Dendritic cell treated with granulocyte-macrophage colony-stimulating factor and Interleukin-4, amounts not matched to agents 40 ng/mL and 50 ng/mL, for 4 days (primary cell): ENCODE measurements around the gene LIN28B.

ENCODE experiments used
- H3K27ac Mint-ChIP-seq: one replicate; pipeline ENCODE4 v1.8.0; 2022; ENCODE audit warnings: mild to moderate bottlenecking, mixed read lengths
- H3K27me3 Mint-ChIP-seq: one replicate; pipeline ENCODE4 v1.8.0; 2022; ENCODE audit warnings: mild to moderate bottlenecking, mixed read lengths
- H3K36me3 Mint-ChIP-seq: one replicate; pipeline ENCODE4 v1.8.0; 2022; ENCODE audit warnings: low read depth, mixed read lengths
- H3K4me1 Mint-ChIP-seq: one replicate; pipeline ENCODE4 v1.8.0; 2022; ENCODE audit warnings: low read depth, mixed read lengths
- H3K4me3 Mint-ChIP-seq: one replicate; pipeline ENCODE4 v1.8.0; 2022; ENCODE audit warnings: mild to moderate bottlenecking, moderate library complexity, mixed read lengths
- H3K9me3 Mint-ChIP-seq: one replicate; pipeline ENCODE4 v1.8.0; 2022; ENCODE audit warnings: mixed read lengths
- intact Hi-C: fragments of 100-400 bp; cut with micrococcal nuclease; formaldehyde crosslinking; loops from one replicate; pipeline ENCODE4 v1.15.0; 2022

Gene LIN28B

GRCh38 chr6:105014448-105014847, 57.5 kb downstream of the LIN28B start:
- H3K36me3 Mint-ChIP-seq: no peaks in the 10 kb centered on the region
- no peak overlapping the region for H3K4me3 Mint-ChIP-seq
- H3K27me3 Mint-ChIP-seq: peaks cover 4% of the 10 kb centered on the region
- no peak overlapping the region for H3K27ac Mint-ChIP-seq
- intact Hi-C loops: no loop called here
- no peaks in the 10 kb centered on the region for H3K4me1 Mint-ChIP-seq
- H3K9me3 Mint-ChIP-seq: no peaks in the 10 kb centered on the region

GRCh38 chr6:105014954-105015353, 58.0 kb downstream of the LIN28B start:
- no peak overlapping the region for H3K27ac Mint-ChIP-seq
- H3K4me3 Mint-ChIP-seq: no peak overlapping the region
- peaks cover 4% of the 10 kb centered on the region for H3K27me3 Mint-ChIP-seq

GRCh38 chr6:105015482-105015881, 58.6 kb downstream of the LIN28B start:
- H3K4me1 Mint-ChIP-seq: no peaks in the 10 kb centered on the region
- peaks cover 4% of the 10 kb centered on the region for H3K27me3 Mint-ChIP-seq
- intact Hi-C loops: no loop called here
- H3K27ac Mint-ChIP-seq: no peak overlapping the region
- H3K4me3 Mint-ChIP-seq: no peak overlapping the region
- no peaks in the 10 kb centered on the region for H3K36me3 Mint-ChIP-seq
- H3K9me3 Mint-ChIP-seq: no peaks in the 10 kb centered on the region

More at GRCh38 chr6:105014954-105015353, 58.0 kb downstream of the LIN28B start:
- intact Hi-C loops: no loop called here
- Mint-ChIP-seq H3K9me3 (no peaks in the 10 kb centered on the region), H3K4me1 (no peaks in the 10 kb centered on the region), H3K36me3 (no peaks in the 10 kb centered on the region)

GRCh38 chr6:105019285-105019684, 62.4 kb downstream of the LIN28B start:
- H3K36me3 Mint-ChIP-seq: no peaks in the 10 kb centered on the region
- intact Hi-C loops: no loop called here
- H3K4me3 Mint-ChIP-seq: no peak overlapping the region
- H3K9me3 Mint-ChIP-seq: no peaks in the 10 kb centered on the region
- H3K4me1 Mint-ChIP-seq: no peaks in the 10 kb centered on the region
- H3K27me3 Mint-ChIP-seq: peaks cover 7% of the 10 kb centered on the region
- H3K27ac Mint-ChIP-seq: no peak overlapping the region

- Mint-ChIP-seq H3K4me1 (no peaks in the 10 kb centered on the region), H3K4me3 (no peak overlapping the region), H3K27me3 (peaks cover 7% of the 10 kb centered on the region), H3K27ac (no peak overlapping the region), H3K36me3 (no peaks in the 10 kb centered on the region), H3K9me3 (no peaks in the 10 kb centered on the region)
- intact Hi-C loops: no loop called here
Observed at GRCh38 chr6:105021399-105021798, 64.5 kb downstream of the LIN28B start.

GRCh38 chr6:105022416-105022815, 65.5 kb downstream of the LIN28B start:
- Mint-ChIP-seq H3K27me3 (peaks cover 4% of the 10 kb centered on the region), H3K4me1 (no peaks in the 10 kb centered on the region), H3K27ac (no peak overlapping the region), H3K9me3 (no peaks in the 10 kb centered on the region), H3K4me3 (no peak overlapping the region), H3K36me3 (no peaks in the 10 kb centered on the region)
- intact Hi-C loops: no loop called here

- Mint-ChIP-seq H3K4me1 (no peaks in the 10 kb centered on the region), H3K4me3 (no peak overlapping the region), H3K27ac (no peak overlapping the region), H3K9me3 (no peaks in the 10 kb centered on the region), H3K27me3 (peaks cover 4% of the 10 kb centered on the region), H3K36me3 (no peaks in the 10 kb centered on the region)
- intact Hi-C loops: no loop called here
Observed at GRCh38 chr6:105024803-105025202, 67.9 kb downstream of the LIN28B start.

- Mint-ChIP-seq H3K4me3 (no peak overlapping the region), H3K36me3 (no peaks in the 10 kb centered on the region), H3K4me1 (no peaks in the 10 kb centered on the region), H3K27me3 (no peaks in the 10 kb centered on the region), H3K27ac (no peak overlapping the region), H3K9me3 (no peaks in the 10 kb centered on the region)
- intact Hi-C loops: no loop called here
Observed at GRCh38 chr6:105028898-105029297, 72.0 kb downstream of the LIN28B start.

- H3K27me3 Mint-ChIP-seq: no peaks in the 10 kb centered on the region
- no peaks in the 10 kb centered on the region for H3K9me3 Mint-ChIP-seq
- H3K4me1 Mint-ChIP-seq: no peaks in the 10 kb centered on the region
- no peak overlapping the region for H3K4me3 Mint-ChIP-seq
- intact Hi-C loops: no loop called here
- no peak overlapping the region for H3K27ac Mint-ChIP-seq
- no peaks in the 10 kb centered on the region for H3K36me3 Mint-ChIP-seq
Observed at GRCh38 chr6:105029581-105029980, 72.7 kb downstream of the LIN28B start.

GRCh38 chr6:105034470-105034869, 77.6 kb downstream of the LIN28B start:
- no peaks in the 10 kb centered on the region for H3K9me3 Mint-ChIP-seq

GRCh38 chr6:105035299-105035698, 78.4 kb downstream of the LIN28B start:
- Mint-ChIP-seq H3K27ac (no peak overlapping the region), H3K4me3 (no peak overlapping the region), H3K27me3 (no peaks in the 10 kb centered on the region), H3K4me1 (no peaks in the 10 kb centered on the region), H3K9me3 (no peaks in the 10 kb centered on the region), H3K36me3 (no peaks in the 10 kb centered on the region)
- intact Hi-C loops: no loop called here

More at GRCh38 chr6:105034470-105034869, 77.6 kb downstream of the LIN28B start:
- intact Hi-C loops: no loop called here
- Mint-ChIP-seq H3K4me3 (no peak overlapping the region), H3K27ac (no peak overlapping the region), H3K36me3 (no peaks in the 10 kb centered on the region), H3K4me1 (no peaks in the 10 kb centered on the region), H3K27me3 (no peaks in the 10 kb centered on the region)

- intact Hi-C loops: no loop called here
- no peak overlapping the region for H3K4me3 Mint-ChIP-seq
- H3K27me3 Mint-ChIP-seq: no peaks in the 10 kb centered on the region
- no peaks in the 10 kb centered on the region for H3K9me3 Mint-ChIP-seq
- no peaks in the 10 kb centered on the region for H3K36me3 Mint-ChIP-seq
- H3K27ac Mint-ChIP-seq: no peak overlapping the region
- H3K4me1 Mint-ChIP-seq: no peaks in the 10 kb centered on the region
Observed at GRCh38 chr6:105036351-105036750, 79.4 kb downstream of the LIN28B start.

GRCh38 chr6:105038259-105038658, 81.4 kb downstream of the LIN28B start:
- H3K9me3 Mint-ChIP-seq: no peaks in the 10 kb centered on the region
- no peak overlapping the region for H3K4me3 Mint-ChIP-seq
- H3K27ac Mint-ChIP-seq: no peak overlapping the region
- no peaks in the 10 kb centered on the region for H3K27me3 Mint-ChIP-seq
- no peaks in the 10 kb centered on the region for H3K36me3 Mint-ChIP-seq
- H3K4me1 Mint-ChIP-seq: no peaks in the 10 kb centered on the region
- intact Hi-C loops: no loop called here

- Mint-ChIP-seq H3K9me3 (no peaks in the 10 kb centered on the region), H3K36me3 (no peaks in the 10 kb centered on the region), H3K4me3 (no peak overlapping the region), H3K4me1 (no peaks in the 10 kb centered on the region), H3K27me3 (no peaks in the 10 kb centered on the region), H3K27ac (no peak overlapping the region)
- intact Hi-C loops: no loop called here
Observed at GRCh38 chr6:105041880-105042279, 85.0 kb downstream of the LIN28B start.

GRCh38 chr6:105042648-105043047, 85.7 kb downstream of the LIN28B start:
- H3K36me3 Mint-ChIP-seq: no peaks in the 10 kb centered on the region
- intact Hi-C loops: no loop called here
- H3K27ac Mint-ChIP-seq: no peak overlapping the region
- no peaks in the 10 kb centered on the region for H3K27me3 Mint-ChIP-seq
- no peaks in the 10 kb centered on the region for H3K9me3 Mint-ChIP-seq
- H3K4me1 Mint-ChIP-seq: no peaks in the 10 kb centered on the region
- H3K4me3 Mint-ChIP-seq: no peak overlapping the region
